ENCODE measurements around the gene KIF16B. TPM values are rescaled to one million over a fixed set of nuclear protein-coding genes. Genes with fewer than 3 reads are reported as not detected.
"Not testable (repeated sequence)": the region's sequence is repeated elsewhere in the genome, so short reads cannot be mapped to it uniquely, and the experiment has no call there.

KIF16B gene
- total and polyA plus RNA-seq, 2 experiments from 2014 or later, result 9.3 to 21.8 TPM

GRCh38 chr20:16260911-16261310, 312.3 kb downstream of the KIF16B start:
- no peaks in the 10 kb centered on the region for H3K9me2 ChIP-seq (replicated peaks; ENCODE audit: insufficient read depth)
- WGBS (ENCODE audit: low lambda C conversion rate, missing lambda C conversion rate), result 77% methylated on average over 7 of the region's 7 CpGs

GRCh38 chr20:16260133-16260532, 313.1 kb downstream of the KIF16B start:
- H3K4me3 ChIP-seq; H3K36me3 ChIP-seq (replicated peaks; ENCODE audit: insufficient read depth, low read depth); H3K4me1 ChIP-seq (ENCODE audit: insufficient read depth); H2AFZ ChIP-seq; H4K20me1 ChIP-seq (ENCODE audit: insufficient read depth, poor library complexity, severe bottlenecking); H3K79me2 ChIP-seq; H3K27me3 ChIP-seq; H3K4me2 ChIP-seq; DNase-seq (ENCODE audit: low spot score); H3K9me2 ChIP-seq (replicated peaks; ENCODE audit: insufficient read depth); H3K27ac ChIP-seq; H3K9me3 ChIP-seq (ENCODE audit: low read depth): not testable (repeated sequence)
- WGBS (ENCODE audit: low lambda C conversion rate, missing lambda C conversion rate), result 98% methylated on average over 3 of the region's 12 CpGs

More at GRCh38 chr20:16260911-16261310, 312.3 kb downstream of the KIF16B start:
- no peaks in the 10 kb centered on the region for H3K27me3 ChIP-seq
- TF ChIP-seq, protein P1, sequence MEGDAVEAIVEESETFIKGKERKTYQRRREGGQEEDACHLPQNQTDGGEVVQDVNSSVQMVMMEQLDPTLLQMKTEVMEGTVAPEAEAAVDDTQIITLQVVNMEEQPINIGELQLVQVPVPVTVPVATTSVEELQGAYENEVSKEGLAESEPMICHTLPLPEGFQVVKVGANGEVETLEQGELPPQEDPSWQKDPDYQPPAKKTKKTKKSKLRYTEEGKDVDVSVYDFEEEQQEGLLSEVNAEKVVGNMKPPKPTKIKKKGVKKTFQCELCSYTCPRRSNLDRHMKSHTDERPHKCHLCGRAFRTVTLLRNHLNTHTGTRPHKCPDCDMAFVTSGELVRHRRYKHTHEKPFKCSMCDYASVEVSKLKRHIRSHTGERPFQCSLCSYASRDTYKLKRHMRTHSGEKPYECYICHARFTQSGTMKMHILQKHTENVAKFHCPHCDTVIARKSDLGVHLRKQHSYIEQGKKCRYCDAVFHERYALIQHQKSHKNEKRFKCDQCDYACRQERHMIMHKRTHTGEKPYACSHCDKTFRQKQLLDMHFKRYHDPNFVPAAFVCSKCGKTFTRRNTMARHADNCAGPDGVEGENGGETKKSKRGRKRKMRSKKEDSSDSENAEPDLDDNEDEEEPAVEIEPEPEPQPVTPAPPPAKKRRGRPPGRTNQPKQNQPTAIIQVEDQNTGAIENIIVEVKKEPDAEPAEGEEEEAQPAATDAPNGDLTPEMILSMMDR (IDR thresholded peaks at IDR 0.05; ENCODE audit: poor library complexity), result no peak
- TF ChIP-seq EZH2 (IDR thresholded peaks at IDR 0.05; ENCODE audit: borderline replicate concordance), result no peak
- TF ChIP-seq EZH2phosphoT487 (IDR thresholded peaks at IDR 0.05; ENCODE audit: low read depth, severe bottlenecking, unreplicated experiment), result no peak
- H3K36me3 ChIP-seq (replicated peaks; ENCODE audit: insufficient read depth, low read depth), result no peaks in the 10 kb centered on the region
- H3K9me3 ChIP-seq (ENCODE audit: low read depth), result no peaks in the 10 kb centered on the region
- H3K4me2 ChIP-seq, result no peak overlapping the region
- H3K4me1 ChIP-seq (ENCODE audit: insufficient read depth), result peaks cover 7% of the 10 kb centered on the region
- no peak overlapping the region for H2AFZ ChIP-seq
- H3K4me3 ChIP-seq, result no peak overlapping the region
- no peak for DNase-seq (ENCODE audit: low spot score)
- H3K27ac ChIP-seq, result no peak overlapping the region
- H4K20me1 ChIP-seq (ENCODE audit: insufficient read depth, poor library complexity, severe bottlenecking), result no peaks in the 10 kb centered on the region
- no peaks in the 10 kb centered on the region for H3K79me2 ChIP-seq

GRCh38 chr20:16258766-16259165, 314.5 kb downstream of the KIF16B start:
- peaks cover 7% of the 10 kb centered on the region for H3K4me1 ChIP-seq (ENCODE audit: insufficient read depth)
- no peak overlapping the region for H2AFZ ChIP-seq
- H3K27ac ChIP-seq, result no peak overlapping the region
- 83% methylated on average over 1 of the region's 3 CpGs for WGBS (ENCODE audit: low lambda C conversion rate, missing lambda C conversion rate)
- no peaks in the 10 kb centered on the region for H3K9me2 ChIP-seq (replicated peaks; ENCODE audit: insufficient read depth)
- H3K4me3 ChIP-seq, result no peak overlapping the region
- no peaks in the 10 kb centered on the region for H4K20me1 ChIP-seq (ENCODE audit: insufficient read depth, poor library complexity, severe bottlenecking)
- no peaks in the 10 kb centered on the region for H3K36me3 ChIP-seq (replicated peaks; ENCODE audit: insufficient read depth, low read depth)
- TF ChIP-seq, protein P1 (IDR thresholded peaks at IDR 0.05; ENCODE audit: poor library complexity), result no peak
- no peak for TF ChIP-seq EZH2 (IDR thresholded peaks at IDR 0.05; ENCODE audit: borderline replicate concordance)
- no peak for TF ChIP-seq EZH2phosphoT487 (IDR thresholded peaks at IDR 0.05; ENCODE audit: low read depth, severe bottlenecking, unreplicated experiment)
- H3K4me2 ChIP-seq, result no peak overlapping the region
- DNase-seq (ENCODE audit: low spot score), result no peak
- H3K79me2 ChIP-seq, result no peaks in the 10 kb centered on the region
- no peaks in the 10 kb centered on the region for H3K9me3 ChIP-seq (ENCODE audit: low read depth)
- H3K27me3 ChIP-seq, result no peaks in the 10 kb centered on the region

GRCh38 chr20:16257813-16258430, 315.3 kb downstream of the KIF16B start:
- Histone ChIP-seq H2AFZ (no peak overlapping the region), H3K4me1 (ENCODE audit: insufficient read depth) (peaks cover 7% of the 10 kb centered on the region), H3K4me2 (no peak overlapping the region), H3K9me2 (replicated peaks; ENCODE audit: insufficient read depth) (no peaks in the 10 kb centered on the region), H3K4me3 (no peak overlapping the region), H3K36me3 (replicated peaks; ENCODE audit: insufficient read depth, low read depth) (no peaks in the 10 kb centered on the region), H3K27me3 (no peaks in the 10 kb centered on the region), H3K27ac (no peak overlapping the region), H3K79me2 (no peaks in the 10 kb centered on the region), H3K9me3 (ENCODE audit: low read depth) (no peaks in the 10 kb centered on the region), H4K20me1 (ENCODE audit: insufficient read depth, poor library complexity, severe bottlenecking) (no peaks in the 10 kb centered on the region)
- TF ChIP-seq EZH2 (IDR thresholded peaks at IDR 0.05; ENCODE audit: borderline replicate concordance) (no peak), EZH2phosphoT487 (IDR thresholded peaks at IDR 0.05; ENCODE audit: low read depth, severe bottlenecking, unreplicated experiment) (no peak)
- TF ChIP-seq, protein P1 (IDR thresholded peaks at IDR 0.05; ENCODE audit: poor library complexity), result no peak
- WGBS (ENCODE audit: low lambda C conversion rate, missing lambda C conversion rate), result no CpG with 5 or more reads among the region's 2 CpGs
- no peak for DNase-seq (ENCODE audit: low spot score)

Measured in hepatocyte (in vitro differentiated cells).